GM19351 (cell line): ENCODE results near the gene OR9Q1.

Experiments
- ATAC-seq: cut with Tn5 transposase; IDR thresholded peaks from one replicate; pipeline ENCODE4 v1.9.1; 2021; ENCODE audit warnings: mild to moderate bottlenecking, moderate library complexity; ENCODE audit not compliant: unreplicated experiment

The OR9Q1 gene

DNA sequence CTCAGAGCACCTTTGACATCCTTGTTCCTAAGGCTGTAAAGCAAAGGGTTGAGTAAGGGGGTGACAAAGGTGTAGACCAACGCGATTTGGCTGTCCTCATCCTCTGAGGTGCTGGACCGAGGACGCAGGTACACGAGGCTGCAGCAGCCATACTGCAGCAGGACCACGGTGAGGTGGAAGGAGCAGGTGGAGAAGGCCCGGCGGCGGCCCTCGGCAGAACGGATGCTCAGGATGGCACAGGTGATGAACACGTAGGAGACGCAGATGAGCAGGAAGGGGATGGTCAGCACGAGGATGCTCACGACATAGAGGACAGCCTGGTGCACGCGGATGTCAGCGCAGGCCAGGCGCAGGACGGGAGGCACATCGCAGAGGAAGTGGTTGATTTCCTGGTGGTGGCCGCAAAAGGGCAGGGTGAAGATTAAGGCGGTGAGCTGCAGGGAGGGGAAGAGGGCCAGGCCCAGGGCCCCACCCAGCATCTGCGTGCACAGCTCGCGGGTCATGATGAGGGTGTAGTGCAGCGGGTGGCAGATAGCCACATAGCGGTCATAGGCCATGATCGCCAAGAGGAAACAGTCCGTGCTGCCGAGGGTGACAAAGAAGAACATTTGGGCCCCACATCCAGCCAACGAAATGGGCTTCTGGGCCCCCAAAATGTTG, 204.4 kb downstream of the OR9Q1 start:
- ATAC-seq, result no peak
